Chondrocyte (in vitro differentiated cells): Measurements from ENCODE around the gene JTB. TPM values are rescaled to one million over a fixed set of nuclear protein-coding genes. Genes with fewer than 3 reads are reported as not detected.
"Not testable (repeated sequence)": the region's sequence is repeated elsewhere in the genome, so short reads cannot be mapped to it uniquely, and the experiment has no call there.

Experiments used
- DNase-seq: peaks from one replicate; pipeline ENCODE4 v3.0.0; 2021; ENCODE audit warnings: mixed read lengths, low spot score
- H3K27ac Mint-ChIP-seq: one replicate; pipeline ENCODE4 v1.8.0; 2021; ENCODE audit warnings: mild to moderate bottlenecking, moderate library complexity, mixed read lengths; ENCODE audit not compliant: unreplicated experiment
- H3K27me3 Mint-ChIP-seq: 2 replicates; pipeline ENCODE4 v1.8.0; 2021; ENCODE audit warnings: low read depth, mixed read lengths
- H3K36me3 Mint-ChIP-seq: 2 replicates; pipeline ENCODE4 v1.8.0; 2021; ENCODE audit warnings: low read depth, mixed read lengths
- H3K4me1 Mint-ChIP-seq: 2 replicates; pipeline ENCODE4 v1.8.0; 2021; ENCODE audit warnings: low read depth, mild to moderate bottlenecking, mixed read lengths
- H3K4me3 Mint-ChIP-seq: one replicate; pipeline ENCODE4 v1.8.0; 2021; ENCODE audit warnings: mild to moderate bottlenecking, moderate library complexity, mixed read lengths; ENCODE audit not compliant: unreplicated experiment
- H3K9me3 Mint-ChIP-seq: 2 replicates; pipeline ENCODE4 v1.8.0; 2021; ENCODE audit warnings: low read depth, mixed read lengths
- total RNA-seq: library from RNA; stranded (reverse); gene quantifications from 3 replicates; pipeline ENCODE4 v1.2.1, GENCODE V29; 2021
- TF ChIP-seq, protein P1 (sequence below): fragments of 200-600 bp; sonication (generic); IDR thresholded peaks from 2 replicates; pipeline ENCODE4 v1.5.0; 2021; ENCODE audit warnings: antibody characterized with exemption, mild to moderate bottlenecking, moderate library complexity

Gene JTB
- total RNA-seq, 1 donor from 2014 or later, result 128 TPM

DNA sequence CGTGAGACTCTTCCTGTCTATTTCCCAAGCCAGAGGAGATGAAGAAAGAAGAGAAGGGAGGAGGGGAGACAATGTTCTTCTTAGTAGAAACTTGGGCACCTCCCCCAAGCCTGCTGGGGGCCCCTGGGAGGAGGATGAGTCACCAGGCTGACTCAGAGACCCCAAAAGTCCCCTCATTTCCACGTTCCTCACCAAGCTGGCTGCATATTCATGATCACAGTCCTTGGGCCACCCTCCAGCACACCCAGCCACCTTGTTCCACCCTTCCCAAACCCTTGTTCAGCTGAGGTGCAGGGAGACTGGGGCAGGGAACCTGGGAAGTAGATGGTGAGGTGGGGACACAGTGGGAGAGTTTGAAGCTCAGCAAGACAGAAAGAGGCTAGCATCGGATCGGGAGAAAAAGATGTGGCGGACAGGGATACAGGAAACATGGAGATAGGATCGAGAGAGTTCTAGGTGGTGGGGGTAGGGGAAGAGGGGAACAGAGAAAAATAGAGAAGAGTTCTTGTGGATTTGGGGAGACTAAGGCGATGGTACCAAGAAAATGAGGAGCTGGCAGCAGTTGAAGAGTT, 8.0 kb upstream of the JTB start:
- no peak for DNase-seq
- H3K4me3 Mint-ChIP-seq, result peak overlapping the region; percentile 96
- H3K27me3 Mint-ChIP-seq, result no peaks in the 10 kb centered on the region
- H3K9me3 Mint-ChIP-seq, result no peaks in the 10 kb centered on the region
- peaks cover 11% of the 10 kb centered on the region for H3K36me3 Mint-ChIP-seq
- H3K27ac Mint-ChIP-seq, result peak overlapping the region; percentile 88
- peaks cover 30% of the 10 kb centered on the region for H3K4me1 Mint-ChIP-seq
- TF ChIP-seq, protein P1, sequence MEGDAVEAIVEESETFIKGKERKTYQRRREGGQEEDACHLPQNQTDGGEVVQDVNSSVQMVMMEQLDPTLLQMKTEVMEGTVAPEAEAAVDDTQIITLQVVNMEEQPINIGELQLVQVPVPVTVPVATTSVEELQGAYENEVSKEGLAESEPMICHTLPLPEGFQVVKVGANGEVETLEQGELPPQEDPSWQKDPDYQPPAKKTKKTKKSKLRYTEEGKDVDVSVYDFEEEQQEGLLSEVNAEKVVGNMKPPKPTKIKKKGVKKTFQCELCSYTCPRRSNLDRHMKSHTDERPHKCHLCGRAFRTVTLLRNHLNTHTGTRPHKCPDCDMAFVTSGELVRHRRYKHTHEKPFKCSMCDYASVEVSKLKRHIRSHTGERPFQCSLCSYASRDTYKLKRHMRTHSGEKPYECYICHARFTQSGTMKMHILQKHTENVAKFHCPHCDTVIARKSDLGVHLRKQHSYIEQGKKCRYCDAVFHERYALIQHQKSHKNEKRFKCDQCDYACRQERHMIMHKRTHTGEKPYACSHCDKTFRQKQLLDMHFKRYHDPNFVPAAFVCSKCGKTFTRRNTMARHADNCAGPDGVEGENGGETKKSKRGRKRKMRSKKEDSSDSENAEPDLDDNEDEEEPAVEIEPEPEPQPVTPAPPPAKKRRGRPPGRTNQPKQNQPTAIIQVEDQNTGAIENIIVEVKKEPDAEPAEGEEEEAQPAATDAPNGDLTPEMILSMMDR, result no peak

DNA sequence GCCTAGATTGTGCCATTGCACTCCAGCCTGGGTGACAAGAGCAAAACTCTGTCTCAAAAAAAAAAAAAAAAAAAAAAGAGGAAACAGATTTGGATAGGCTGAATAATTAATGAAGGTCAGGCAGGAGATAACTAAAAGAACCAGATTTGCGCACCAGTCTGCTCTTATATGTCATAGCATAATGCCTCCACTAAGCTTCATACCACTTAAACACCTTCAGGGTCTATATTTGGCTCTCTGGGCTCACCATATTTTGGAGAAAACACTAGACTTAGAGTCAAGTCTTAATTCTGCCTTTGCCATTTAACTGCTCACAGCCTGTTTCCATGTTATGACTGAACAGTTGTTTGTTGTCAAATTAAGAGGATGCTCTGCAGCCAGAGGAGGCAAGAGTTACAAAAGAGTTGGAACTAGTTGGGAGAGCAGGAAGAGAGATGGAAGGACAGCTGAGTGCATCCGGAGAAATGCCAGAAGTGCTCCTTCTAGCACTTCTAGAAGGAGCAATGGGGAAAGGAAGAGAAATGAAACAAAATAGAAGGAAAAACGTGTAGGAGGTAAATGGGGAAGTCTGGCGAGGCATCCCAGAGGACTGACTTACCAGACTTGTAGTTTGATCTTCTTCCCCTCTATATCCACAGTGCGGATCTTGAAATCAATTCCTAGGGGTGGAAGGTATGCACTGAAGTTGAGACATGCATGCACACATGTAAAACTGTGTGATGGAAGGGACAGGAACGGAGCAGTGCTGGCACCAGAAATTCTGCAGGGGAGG, 6.8 kb upstream of the JTB start:
- DNase-seq, result no peak
- TF ChIP-seq, protein P1, result no peak
- peak overlapping the region; percentile 6 for H3K27ac Mint-ChIP-seq
- H3K36me3 Mint-ChIP-seq, result peaks cover 11% of the 10 kb centered on the region
- H3K9me3 Mint-ChIP-seq, result no peaks in the 10 kb centered on the region
- peak overlapping the region; percentile 49 for H3K4me3 Mint-ChIP-seq
- H3K27me3 Mint-ChIP-seq, result no peaks in the 10 kb centered on the region
- H3K4me1 Mint-ChIP-seq, result peaks cover 28% of the 10 kb centered on the region

DNA sequence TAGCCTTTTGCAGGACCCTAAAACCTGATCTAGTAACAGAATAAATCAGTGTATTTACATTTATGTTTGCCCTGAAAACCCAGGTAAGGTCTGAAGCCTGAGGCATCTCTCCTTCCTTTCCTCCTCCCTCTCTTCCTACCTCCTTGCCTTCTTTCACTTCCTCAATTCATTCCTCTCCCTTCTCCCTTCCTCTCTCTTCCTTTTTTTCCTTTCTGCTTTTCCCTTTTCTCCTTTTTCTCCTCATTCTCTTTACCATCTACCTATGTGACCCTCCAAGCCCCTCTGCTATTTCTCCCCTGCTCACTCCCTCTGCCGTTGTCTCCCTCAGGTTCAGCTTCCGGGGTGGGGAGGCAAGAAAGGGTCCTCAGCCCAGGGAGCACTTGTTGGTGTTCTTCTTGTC, 4.3 kb upstream of the JTB start:
- Mint-ChIP-seq H3K36me3 (peaks cover 15% of the 10 kb centered on the region), H3K27ac (peak overlapping the region; percentile 42), H3K4me1 (peaks cover 35% of the 10 kb centered on the region)
- not testable (repeated sequence) for H3K9me3 Mint-ChIP-seq, H3K27me3 Mint-ChIP-seq, DNase-seq, H3K4me3 Mint-ChIP-seq

DNA sequence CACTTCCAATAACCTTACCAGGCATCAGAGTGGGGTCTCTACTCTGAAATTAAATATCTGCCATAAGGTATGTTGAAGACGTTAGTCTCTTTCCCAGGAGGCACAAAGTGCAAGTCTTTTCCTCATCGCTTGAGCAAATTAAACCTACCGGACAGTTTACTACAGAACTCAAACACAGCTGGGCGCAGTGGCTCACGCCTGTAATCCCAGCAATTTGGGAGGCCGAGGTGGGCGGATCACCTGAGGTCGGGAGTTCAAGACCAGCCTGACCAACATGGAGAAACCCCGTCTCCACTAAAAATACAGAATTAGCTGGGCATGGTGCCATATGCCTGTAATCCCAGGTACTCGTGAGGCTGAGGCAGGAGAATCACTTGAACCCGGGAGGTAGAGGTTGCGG, 1.6 kb upstream of the JTB start:
- not testable (repeated sequence) for H3K9me3 Mint-ChIP-seq, H3K27me3 Mint-ChIP-seq, H3K4me3 Mint-ChIP-seq, DNase-seq
- Mint-ChIP-seq H3K4me1 (peaks cover 27% of the 10 kb centered on the region), H3K27ac (peak overlapping the region; percentile 63), H3K36me3 (peaks cover 24% of the 10 kb centered on the region)

DNA sequence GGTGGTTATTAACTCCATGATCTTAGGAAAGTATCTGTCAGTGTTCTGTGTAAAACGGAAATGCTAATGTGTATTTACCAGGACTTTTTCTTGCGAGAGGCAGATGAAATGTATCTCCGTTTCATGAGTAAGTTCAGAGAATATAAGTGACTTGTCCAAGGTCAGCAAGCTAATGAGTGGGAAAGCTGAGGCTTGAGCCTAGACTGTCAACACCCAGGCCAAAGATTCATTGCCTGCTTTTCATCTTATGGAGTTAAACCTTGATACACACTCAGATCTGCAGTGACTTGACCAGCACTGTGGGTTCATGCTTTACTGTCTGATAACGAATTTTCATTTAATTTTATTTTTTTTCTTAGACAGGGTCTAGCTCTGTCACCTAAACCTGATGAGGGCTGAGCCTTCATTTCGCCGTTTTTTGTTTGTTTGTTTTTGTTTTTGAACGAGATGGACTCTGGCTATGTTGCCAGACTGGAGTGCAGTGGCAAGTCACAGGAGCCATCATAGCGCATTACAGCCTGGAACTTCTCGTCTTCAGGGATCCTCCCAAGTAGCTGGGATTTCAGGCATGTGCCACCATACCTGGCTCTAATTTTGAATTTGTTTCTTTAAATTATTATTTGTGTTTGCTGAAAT, 918 bp upstream of the JTB start:
- Mint-ChIP-seq H3K9me3 (no peaks in the 10 kb centered on the region), H3K36me3 (peaks cover 25% of the 10 kb centered on the region), H3K4me3 (peak overlapping the region; percentile 95), H3K27ac (peak overlapping the region; percentile 95), H3K27me3 (no peaks in the 10 kb centered on the region), H3K4me1 (peaks cover 27% of the 10 kb centered on the region)
- no peak for DNase-seq
- TF ChIP-seq, protein P1, result no peak

DNA sequence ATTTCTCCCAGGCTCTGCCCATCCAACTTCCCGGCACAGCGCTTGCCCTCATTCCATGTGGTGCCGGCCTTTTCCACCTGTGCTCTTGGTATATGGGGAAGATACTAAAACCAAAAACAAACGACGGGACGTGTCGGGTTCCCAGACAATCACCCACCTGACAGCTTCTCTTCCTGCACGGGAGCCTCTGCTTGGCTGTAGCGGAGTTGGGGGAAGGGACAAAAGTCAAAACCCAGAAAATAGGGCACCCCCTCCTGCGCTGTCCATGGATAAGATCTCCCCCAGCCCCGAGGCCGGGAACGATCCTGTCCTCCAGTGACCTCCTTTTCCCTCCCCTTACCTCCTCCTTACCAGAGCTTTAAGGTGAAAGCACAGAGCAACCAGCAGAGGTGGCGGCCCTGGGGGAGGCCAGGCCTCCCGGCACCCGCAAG, 640 bp downstream of the JTB start:
- TF ChIP-seq, protein P1, result no peak
- peaks cover 27% of the 10 kb centered on the region for H3K4me1 Mint-ChIP-seq
- H3K9me3 Mint-ChIP-seq, result no peaks in the 10 kb centered on the region
- peak overlapping the region; percentile 94 for H3K27ac Mint-ChIP-seq
- no peak for DNase-seq
- peaks cover 16% of the 10 kb centered on the region for H3K36me3 Mint-ChIP-seq
- H3K4me3 Mint-ChIP-seq, result peak overlapping the region; percentile 95
- no peaks in the 10 kb centered on the region for H3K27me3 Mint-ChIP-seq
